Activated CD4-positive, alpha-beta T cell treated with anti-CD3 and anti-CD28 coated beads for 24 hours (primary cell): ENCODE data around the gene MFSD11.
"Not testable (repeated sequence)": the region's sequence is repeated elsewhere in the genome, so short reads cannot be mapped to it uniquely, and the experiment has no call there.

Experiments
- DNase-seq, 2 donors: peaks; one replicate each; pipeline ENCODE4 v3.0.0-alpha.2; 2020; ENCODE audit warnings: low read depth in 2 of 2

Gene MFSD11

GRCh38 chr17:76797241-76797840 lies 59.4 kb downstream of the MFSD11 start:
- DNase-seq = no peak

DNA sequence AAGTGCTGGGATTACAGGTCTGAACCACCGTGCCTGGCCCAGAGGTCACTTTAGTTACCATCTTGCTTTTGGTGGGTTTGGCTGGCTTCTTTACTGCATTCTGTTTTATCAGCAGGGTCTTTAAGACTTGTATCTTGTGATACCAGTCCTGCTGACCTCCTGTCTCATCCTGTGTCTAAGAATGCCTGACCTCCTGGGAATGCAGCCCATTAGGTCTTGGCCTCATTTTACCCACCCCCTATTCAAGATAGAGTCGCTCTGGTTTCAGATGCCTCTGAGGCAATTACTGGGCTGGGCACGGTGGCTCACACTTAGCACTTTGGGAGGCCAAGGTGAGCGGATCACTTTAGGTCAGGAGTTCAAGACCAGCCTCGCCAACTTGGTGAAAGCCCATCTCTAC lies 63.8 kb downstream of the MFSD11 start:
- DNase-seq = no peak

DNA sequence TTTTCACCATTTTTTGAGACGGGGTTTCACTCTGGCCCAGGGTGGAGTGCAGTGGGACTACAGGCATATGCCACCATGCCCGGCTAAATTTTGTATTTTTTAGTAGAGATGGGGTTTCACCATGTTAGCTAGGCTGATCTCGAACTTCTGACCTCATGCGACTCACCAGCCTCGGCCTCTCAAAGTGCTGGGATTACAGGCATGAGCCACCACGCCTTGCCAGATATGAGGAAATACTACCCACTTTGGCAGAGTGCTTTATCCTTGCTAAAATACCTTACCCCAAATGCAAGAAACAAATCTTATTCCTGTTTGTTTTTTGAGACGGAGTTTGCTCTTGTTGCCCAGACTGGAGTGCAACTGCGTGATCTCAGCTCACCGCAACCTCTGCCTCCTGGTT lies 67.4 kb downstream of the MFSD11 start:
- no peak for DNase-seq

DNA sequence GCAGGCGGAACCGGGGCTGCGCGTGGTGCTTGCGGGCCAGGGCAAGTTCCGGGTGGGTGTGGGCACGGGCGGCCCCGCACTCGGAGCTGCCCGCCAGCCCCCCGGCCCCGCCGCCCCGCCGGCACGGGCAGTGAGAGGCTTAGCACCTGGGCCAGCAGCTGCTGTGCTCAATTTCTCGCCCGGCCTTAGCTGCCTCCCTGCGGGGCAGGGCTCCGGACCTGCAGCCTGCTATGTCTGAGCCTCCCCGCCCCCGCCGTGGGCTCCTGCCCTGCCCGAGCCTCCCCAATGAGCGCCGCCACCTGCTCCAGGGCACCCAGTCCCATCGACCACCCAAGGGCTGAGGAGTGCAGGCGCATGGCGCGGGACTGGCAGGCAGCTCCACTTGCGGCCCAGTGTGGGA lies 68.2 kb downstream of the MFSD11 start:
- not testable (repeated sequence) for DNase-seq

GRCh38 chr17:76806767-76807166 lies 68.8 kb downstream of the MFSD11 start:
- DNase-seq = not testable (repeated sequence)

- DNase-seq = no peak
These were observed 70.4 kb downstream of the MFSD11 start for GRCh38 chr17:76808326-76808725.

DNA sequence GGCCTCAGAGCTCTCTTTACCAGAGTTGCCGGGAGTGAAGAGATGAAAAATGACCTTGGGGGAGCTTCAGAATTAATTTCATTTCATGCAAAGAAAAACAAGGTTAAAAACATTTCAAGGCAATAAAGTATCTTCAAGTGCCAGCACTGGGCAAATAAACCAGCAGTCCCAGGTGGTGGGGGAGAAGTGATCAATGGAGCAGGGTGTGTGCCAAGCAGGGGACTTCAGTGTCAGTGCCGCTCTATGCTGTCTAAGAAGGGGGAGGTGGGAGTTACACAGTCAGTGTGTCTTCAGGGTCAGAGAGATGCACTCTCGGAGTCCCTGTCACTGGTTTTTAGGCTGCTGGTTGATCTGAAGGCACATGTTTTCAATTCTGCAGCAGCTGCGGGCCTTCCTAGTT lies 73.0 kb downstream of the MFSD11 start:
- no peak for DNase-seq

DNA sequence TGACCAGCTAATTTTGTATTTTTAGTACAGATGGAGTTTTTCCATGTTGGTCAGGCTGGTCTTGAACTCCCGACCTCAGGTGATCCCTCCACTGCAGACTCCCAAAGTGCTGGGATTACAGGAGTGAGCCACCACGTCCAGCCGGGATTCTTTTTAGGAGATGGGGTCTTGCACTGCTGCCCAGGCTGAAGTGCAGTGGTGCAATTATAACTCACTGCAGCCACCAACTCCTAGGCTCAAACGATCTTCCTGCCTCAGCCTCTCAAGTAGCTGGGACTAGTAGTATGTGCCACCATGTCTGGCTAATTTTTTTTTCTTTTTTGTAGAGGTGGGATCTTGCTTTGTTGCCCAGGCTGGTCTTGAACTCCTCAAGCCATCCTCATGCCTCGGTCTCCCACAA lies 73.9 kb downstream of the MFSD11 start:
- no peak for DNase-seq

DNA sequence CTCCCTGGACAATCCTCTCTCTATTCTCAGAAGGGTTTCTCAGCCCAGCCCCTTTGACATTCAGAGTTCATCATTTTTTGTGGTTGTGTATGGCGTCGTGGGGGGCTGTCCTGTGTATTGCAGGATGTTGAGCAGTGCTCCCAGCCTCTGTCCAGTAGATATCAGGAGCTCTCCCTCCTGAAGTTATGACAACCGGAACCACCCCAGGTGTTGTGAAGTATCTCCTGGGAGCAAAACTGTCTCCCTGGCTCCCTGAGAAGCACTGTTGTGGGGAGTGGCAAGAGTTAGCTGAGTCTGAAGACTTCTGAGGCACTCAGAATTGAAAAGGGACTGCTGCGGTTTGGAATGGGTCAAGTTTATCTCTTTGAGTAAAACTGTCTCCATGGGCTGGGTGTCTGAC lies 74.3 kb downstream of the MFSD11 start:
- no peak for DNase-seq

DNA sequence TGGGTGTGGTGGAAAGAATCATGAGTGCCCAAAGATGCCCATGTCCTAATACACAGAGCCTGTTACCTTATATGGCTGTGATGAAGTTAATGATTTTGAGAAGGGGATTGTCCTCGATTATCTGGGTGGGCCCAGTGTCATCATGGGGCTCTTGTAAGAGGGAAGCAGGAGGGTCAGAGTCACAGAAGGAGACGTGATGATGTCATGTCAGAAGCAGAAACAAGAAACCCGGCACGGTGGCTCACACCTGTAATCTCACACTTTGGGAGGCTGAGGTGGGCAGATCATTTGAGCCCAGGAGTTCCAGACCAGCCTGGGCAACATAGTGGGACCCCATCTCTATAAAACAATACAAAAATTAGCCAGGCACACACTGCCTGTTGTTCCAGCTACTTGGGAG lies 75.0 kb downstream of the MFSD11 start:
- DNase-seq = no peak

GRCh38 chr17:76815907-76816589 lies 78.1 kb downstream of the MFSD11 start:
- DNase-seq = not testable (repeated sequence)

- DNase-seq = peak; percentile 22 to 44
These were observed 78.7 kb downstream of the MFSD11 start for GRCh38 chr17:76816590-76817135.

GRCh38 chr17:76820039-76820438 lies 82.1 kb downstream of the MFSD11 start:
- DNase-seq = no peak

GRCh38 chr17:76820561-76820960 lies 82.6 kb downstream of the MFSD11 start:
- DNase-seq = no peak

GRCh38 chr17:76822184-76822778 lies 84.4 kb downstream of the MFSD11 start:
- no peak for DNase-seq

- no peak for DNase-seq
These were observed 86.2 kb downstream of the MFSD11 start for GRCh38 chr17:76824093-76824492.

- no peak for DNase-seq
These were observed 88.6 kb downstream of the MFSD11 start for GRCh38 chr17:76826330-76827068.

GRCh38 chr17:76827736-76828135 lies 89.8 kb downstream of the MFSD11 start:
- DNase-seq = no peak
